DND-41 (cell line): ENCODE data around the gene CCDC28B.

Experiments
- ATAC-seq: fragments of 200-7000 bp; cut with Tn5 transposase; 3 replicates; pipeline ENCODE4 v1.9.1; 2021; ENCODE audit warnings: low read depth; ENCODE audit not compliant: insufficient read depth
- DNase-seq: peaks from one replicate; pipeline ENCODE4 v3.0.0-alpha.2; 2020
- H2AFZ ChIP-seq: 2 replicates; pipeline ENCODE4 v1.6.0; 2012; ENCODE audit warnings: low read depth, low read length
- H3K27ac ChIP-seq: 2 replicates; pipeline ENCODE4 v1.5.1; 2012; ENCODE audit warnings: low read length, inconsistent platforms
- H3K27me3 ChIP-seq: fragments of 200-600 bp; sonication (generic); 2 replicates; pipeline ENCODE4 v1.6.0; 2012; ENCODE audit warnings: low read length, mild to moderate bottlenecking, inconsistent platforms; ENCODE audit not compliant: insufficient read depth, poor library complexity
- H3K36me3 ChIP-seq: 2 replicates; pipeline ENCODE4 v1.5.1; 2012; ENCODE audit warnings: low read length, inconsistent platforms; ENCODE audit not compliant: insufficient read depth
- H3K4me1 ChIP-seq: 2 replicates; pipeline ENCODE4 v1.5.1; 2012; ENCODE audit warnings: mild to moderate bottlenecking, low read length; ENCODE audit not compliant: insufficient read depth
- H3K4me2 ChIP-seq: 2 replicates; pipeline ENCODE4 v1.6.0; 2012; ENCODE audit warnings: mild to moderate bottlenecking, moderate library complexity, low read length, inconsistent platforms; ENCODE audit not compliant: insufficient read depth
- H3K4me3 ChIP-seq, 2 experiments: fragments of 200-600 bp in 1 of 2; shearing (Covaris generic) in 1 of 2; 2 replicates each; pipeline ENCODE4 v1.5.1; 2012 to 2016; ENCODE audit warnings: inconsistent platforms in 2 of 2, low read length in 2 of 2, mild to moderate bottlenecking in 2 of 2, low read depth in 1 of 2, moderate library complexity in 1 of 2
- H3K79me2 ChIP-seq: 2 replicates; pipeline ENCODE4 v1.6.0; 2012; ENCODE audit warnings: low read length, inconsistent platforms; ENCODE audit not compliant: insufficient read depth
- H3K9ac ChIP-seq: 2 replicates; pipeline ENCODE4 v1.6.0; 2012; ENCODE audit warnings: low read depth, mild to moderate bottlenecking, inconsistent platforms, low read length, moderate library complexity
- H3K9me3 ChIP-seq: 2 replicates; pipeline ENCODE4 v1.5.1; 2012; ENCODE audit warnings: low read length, moderate library complexity, mild to moderate bottlenecking, inconsistent platforms; ENCODE audit not compliant: insufficient read depth, severe bottlenecking
- H4K20me1 ChIP-seq: 2 replicates; pipeline ENCODE4 v1.6.0; 2012; ENCODE audit warnings: low read length; ENCODE audit not compliant: insufficient read depth
- CTCF ChIP-seq: IDR thresholded peaks from 2 replicates; pipeline ENCODE4 v1.5.1; 2012; ENCODE audit warnings: borderline replicate concordance, low read length, moderate library complexity, mild to moderate bottlenecking; ENCODE audit not compliant: poor library complexity, severe bottlenecking; ENCODE audit errors: extremely low read depth
- EZH2 ChIP-seq: IDR thresholded peaks from 3 replicates; pipeline ENCODE4 v1.6.1; 2012; ENCODE audit warnings: borderline replicate concordance, low read depth, mild to moderate bottlenecking, moderate library complexity, low read length, inconsistent platforms; ENCODE audit not compliant: severe bottlenecking

CCDC28B gene

GRCh38 chr1:32186077-32186476 lies 14.3 kb upstream of the CCDC28B start:
- H2AFZ ChIP-seq, result no peak overlapping the region
- peaks cover 73% of the 10 kb centered on the region for H3K79me2 ChIP-seq
- ATAC-seq (peak; percentile 88), DNase-seq (peak; percentile 72)
- peaks cover 55% of the 10 kb centered on the region for H3K4me1 ChIP-seq
- no peak for TF ChIP-seq CTCF
- TF ChIP-seq EZH2, result no peak
- peak overlapping the region; percentile 45 for H3K27ac ChIP-seq
- peaks cover 91% of the 10 kb centered on the region for H3K36me3 ChIP-seq
- no peak overlapping the region for H3K4me3 ChIP-seq
- no peaks in the 10 kb centered on the region for H3K9me3 ChIP-seq
- H3K4me2 ChIP-seq, result peak overlapping the region; percentile 10; the same call in 1 of the 2 replicates
- peaks cover 35% of the 10 kb centered on the region for H4K20me1 ChIP-seq
- H3K27me3 ChIP-seq, result no peaks in the 10 kb centered on the region
- H3K9ac ChIP-seq, result peak overlapping the region; percentile 22

- Histone ChIP-seq H3K36me3 (peaks cover 91% of the 10 kb centered on the region), H2AFZ (no peak overlapping the region), H3K79me2 (peaks cover 69% of the 10 kb centered on the region), H3K9me3 (no peaks in the 10 kb centered on the region), H3K4me3 (no peak overlapping the region), H3K4me2 (peak overlapping the region; percentile 10; the same call in 1 of the 2 replicates), H3K4me1 (peaks cover 50% of the 10 kb centered on the region), H3K27me3 (no peaks in the 10 kb centered on the region), H4K20me1 (peaks cover 34% of the 10 kb centered on the region), H3K27ac (peak overlapping the region; percentile 45), H3K9ac (peak overlapping the region; percentile 22)
- ATAC-seq (peak; percentile 18; the same call in 2 of the 3 replicates), DNase-seq (no peak)
- TF ChIP-seq CTCF (no peak), EZH2 (no peak)
Measured at GRCh38 chr1:32186491-32186890, 13.9 kb upstream of the CCDC28B start.

DNA sequence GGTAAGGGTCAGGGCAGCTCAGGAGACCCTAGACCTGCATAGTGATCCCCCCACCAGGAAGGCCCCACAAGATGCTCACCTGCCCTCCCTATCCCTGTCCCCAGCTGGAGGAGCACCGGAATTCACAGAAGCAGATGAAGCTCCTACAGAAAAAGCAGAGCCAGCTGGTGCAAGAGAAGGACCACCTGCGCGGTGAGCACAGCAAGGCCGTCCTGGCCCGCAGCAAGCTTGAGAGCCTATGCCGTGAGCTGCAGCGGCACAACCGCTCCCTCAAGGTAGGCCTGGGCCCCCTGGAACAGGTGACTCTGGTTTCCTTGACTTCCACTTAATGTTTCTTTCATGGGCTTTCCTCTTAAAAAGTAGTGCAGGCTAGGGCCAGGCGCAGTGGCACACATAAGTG lies 12.5 kb upstream of the CCDC28B start:
- no peak for TF ChIP-seq EZH2
- TF ChIP-seq CTCF, result no peak

More for the DNA sequence above, 12.5 kb upstream of the CCDC28B start:
- peaks cover 55% of the 10 kb centered on the region for H3K79me2 ChIP-seq
- no peak overlapping the region for H3K27ac ChIP-seq
- H3K4me1 ChIP-seq, result peaks cover 41% of the 10 kb centered on the region
- DNase-seq, result no peak
- no peak overlapping the region for H2AFZ ChIP-seq
- no peak overlapping the region for H3K4me3 ChIP-seq
- H3K9ac ChIP-seq, result no peak overlapping the region
- H3K36me3 ChIP-seq, result peaks cover 91% of the 10 kb centered on the region
- no peaks in the 10 kb centered on the region for H3K9me3 ChIP-seq
- ATAC-seq, result no peak
- peaks cover 42% of the 10 kb centered on the region for H4K20me1 ChIP-seq
- no peaks in the 10 kb centered on the region for H3K27me3 ChIP-seq
- no peak overlapping the region for H3K4me2 ChIP-seq
